ENCODE data around the gene ISLR.

ISLR gene

DNA sequence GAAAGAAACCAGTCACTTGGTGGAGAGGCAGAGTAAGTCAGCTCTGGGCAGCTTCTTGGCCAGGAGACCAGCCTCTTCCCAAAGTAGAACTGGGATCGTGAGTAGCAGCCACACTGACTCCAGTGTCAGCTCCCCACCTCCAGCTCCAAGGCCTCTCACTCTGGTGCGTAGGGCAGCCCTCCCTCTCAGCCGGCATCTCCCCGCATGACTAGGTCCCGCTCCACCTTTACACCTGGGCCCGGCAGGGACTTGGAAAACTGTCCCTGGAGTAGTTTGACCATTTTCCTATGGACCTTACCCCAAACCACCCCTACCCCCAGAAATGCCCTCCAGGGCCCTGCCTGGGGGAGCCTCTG is 25.8 kb downstream of the ISLR start:
- Histone ChIP-seq H3K9me3 (ENCODE audit: low read length) (no peaks in the 10 kb centered on the region), H2AFZ (ENCODE audit: low read depth, low read length) (no peak overlapping the region), H3K4me1 (ENCODE audit: insufficient read depth, low read length) (peaks cover 36% of the 10 kb centered on the region), H3K36me3 (ENCODE audit: insufficient read depth, low read length) (no peaks in the 10 kb centered on the region), H3K27me3 (ENCODE audit: insufficient read depth, low read length) (no peaks in the 10 kb centered on the region), H3K4me3 (ENCODE audit: low read length) (no peak overlapping the region)

DNA sequence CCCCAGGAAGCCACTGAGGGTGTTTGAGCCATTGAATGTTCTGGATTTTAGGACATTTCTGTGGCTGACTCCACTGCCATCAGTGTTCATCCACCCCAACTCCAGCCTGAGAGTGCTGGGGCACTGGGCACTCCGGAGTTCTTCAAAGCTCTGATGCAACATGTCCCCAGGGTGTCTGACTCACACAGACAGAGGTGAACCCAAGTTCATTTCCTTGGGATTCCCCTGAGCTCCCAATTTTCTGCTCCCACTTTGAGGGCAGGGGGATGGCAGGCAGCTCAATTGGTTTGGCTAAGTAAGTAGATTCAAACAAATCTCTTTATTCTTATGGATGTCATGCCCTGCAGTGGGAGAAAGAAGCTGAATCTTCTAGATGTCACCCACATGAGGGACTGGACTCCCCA is 26.9 kb downstream of the ISLR start:
- Histone ChIP-seq H3K9me3 (ENCODE audit: low read length) (no peaks in the 10 kb centered on the region), H3K4me1 (ENCODE audit: insufficient read depth, low read length) (peaks cover 38% of the 10 kb centered on the region), H2AFZ (ENCODE audit: low read depth, low read length) (no peak overlapping the region), H3K27me3 (ENCODE audit: insufficient read depth, low read length) (no peaks in the 10 kb centered on the region), H3K4me3 (ENCODE audit: low read length) (no peak overlapping the region), H3K36me3 (ENCODE audit: insufficient read depth, low read length) (no peaks in the 10 kb centered on the region)

DNA sequence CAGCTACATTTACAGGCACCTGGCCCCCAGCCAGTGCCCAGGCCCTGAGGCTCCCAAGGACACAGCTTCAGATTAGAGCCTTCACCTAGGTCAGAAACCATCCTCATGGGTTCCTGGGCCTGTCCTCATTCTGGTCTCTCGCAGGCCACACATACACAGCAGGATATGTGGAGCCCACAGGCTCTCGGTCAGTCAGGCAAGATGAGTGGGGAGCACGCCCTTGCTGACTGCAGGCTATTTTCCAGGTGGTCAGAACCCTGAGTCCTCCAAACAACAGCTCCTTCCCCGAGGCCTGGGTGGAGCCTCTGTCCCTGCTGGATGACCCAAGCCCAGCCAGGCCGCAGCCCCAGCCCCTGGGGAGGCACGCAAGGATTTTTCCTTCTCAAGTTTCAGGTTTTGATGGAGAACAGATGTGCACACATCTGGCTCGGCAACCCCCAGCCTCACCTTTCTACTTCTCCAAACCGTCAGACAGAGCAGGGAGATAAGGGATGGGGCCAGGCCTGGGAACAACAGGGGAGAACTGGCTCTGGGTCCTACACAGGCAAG is 27.4 kb downstream of the ISLR start:
- Histone ChIP-seq H2AFZ (ENCODE audit: low read depth, low read length) (no peak overlapping the region), H3K4me1 (ENCODE audit: insufficient read depth, low read length) (peaks cover 38% of the 10 kb centered on the region)

DNA sequence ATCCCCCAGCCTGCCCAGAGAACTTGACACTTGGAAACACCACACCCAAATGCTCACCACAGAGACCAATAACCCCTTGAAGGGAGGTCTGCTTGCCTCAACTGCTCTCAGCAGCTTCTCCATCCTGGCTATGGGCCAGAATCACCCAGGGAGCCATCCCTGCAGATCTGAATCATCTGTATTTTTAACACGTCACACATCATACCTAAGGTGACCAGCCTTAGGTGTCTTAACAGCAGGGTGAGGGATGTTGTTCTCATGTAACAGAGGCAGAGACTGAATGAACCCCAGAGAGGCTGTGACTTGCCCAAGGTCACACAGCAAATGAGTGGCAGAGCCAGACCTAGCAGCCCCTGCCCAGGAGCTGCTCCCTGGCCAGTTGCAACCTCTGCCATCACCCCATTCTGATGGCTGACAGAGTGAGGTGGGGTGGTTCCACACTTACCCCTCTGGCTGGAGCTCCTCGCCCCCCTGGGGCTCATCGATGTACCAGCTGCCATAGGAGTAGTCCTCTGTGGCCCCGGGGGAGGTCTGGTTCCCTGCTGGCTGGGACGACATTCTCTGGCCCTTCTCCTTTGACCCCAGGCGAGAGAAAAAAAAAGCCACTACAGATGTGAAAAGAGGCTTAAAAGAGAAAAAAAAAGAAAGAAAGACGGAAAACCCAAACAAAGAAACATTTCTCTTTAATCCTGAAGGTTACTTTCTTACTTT is 28.4 kb downstream of the ISLR start:
- H2AFZ ChIP-seq (ENCODE audit: low read depth, low read length), result peak overlapping the region; percentile 49
- H3K9me3 ChIP-seq (ENCODE audit: low read length), result no peaks in the 10 kb centered on the region
- H3K4me3 ChIP-seq (ENCODE audit: low read length), result peak overlapping the region; percentile 38
- H3K36me3 ChIP-seq (ENCODE audit: insufficient read depth, low read length), result no peaks in the 10 kb centered on the region
- no peaks in the 10 kb centered on the region for H3K27me3 ChIP-seq (ENCODE audit: insufficient read depth, low read length)
- peaks cover 38% of the 10 kb centered on the region for H3K4me1 ChIP-seq (ENCODE audit: insufficient read depth, low read length)

More for the DNA sequence above, 27.4 kb downstream of the ISLR start:
- H3K36me3 ChIP-seq (ENCODE audit: insufficient read depth, low read length), result no peaks in the 10 kb centered on the region
- no peaks in the 10 kb centered on the region for H3K27me3 ChIP-seq (ENCODE audit: insufficient read depth, low read length)
- no peaks in the 10 kb centered on the region for H3K9me3 ChIP-seq (ENCODE audit: low read length)
- no peak overlapping the region for H3K4me3 ChIP-seq (ENCODE audit: low read length)

DNA sequence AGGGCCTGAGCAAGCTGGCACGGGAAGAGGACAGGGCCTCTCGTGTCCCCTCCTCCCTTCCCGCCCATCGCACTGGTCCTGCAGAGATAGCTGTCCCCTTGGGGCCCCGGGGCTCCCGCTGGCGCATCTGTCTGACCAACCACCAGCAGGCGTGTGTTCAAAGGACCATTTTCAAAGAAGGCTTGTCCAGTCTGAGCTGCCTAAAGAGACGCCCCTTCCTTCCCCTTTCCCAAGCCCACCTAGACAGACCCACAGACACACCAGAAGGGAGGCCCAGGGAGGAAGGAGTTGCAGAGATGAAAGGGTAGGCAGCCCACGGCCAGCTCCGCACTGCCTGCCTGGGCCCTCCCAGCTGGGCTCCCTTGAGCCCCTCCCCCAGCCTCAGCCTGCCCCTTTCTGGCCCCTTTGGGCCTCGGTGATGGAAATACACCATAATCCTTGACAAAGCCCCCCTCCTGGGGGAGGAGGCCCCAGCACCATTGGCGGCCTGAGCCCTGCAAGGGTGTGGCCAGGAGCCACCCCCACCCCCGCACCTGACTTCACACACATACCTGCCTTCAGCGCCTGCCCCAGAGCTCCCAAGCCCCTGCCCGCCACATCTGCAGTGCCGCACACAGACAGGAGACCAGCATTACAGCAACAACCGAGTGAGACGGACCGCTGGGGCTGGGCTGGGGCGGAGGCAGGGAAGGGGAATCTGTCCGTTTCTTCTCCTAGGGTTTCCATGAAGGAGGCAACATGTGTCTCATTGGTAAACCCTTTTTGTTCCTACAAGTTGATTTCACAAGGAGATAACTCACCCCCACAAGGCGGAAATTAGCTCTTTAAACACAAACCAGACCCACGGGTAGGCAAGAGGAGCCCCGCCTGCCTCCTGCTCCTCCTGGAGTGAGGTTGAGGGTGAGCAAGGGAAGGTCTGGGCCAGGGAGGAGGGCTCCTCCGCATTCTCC is 29.2 kb downstream of the ISLR start, which contains the start of gene STRA6:
Gene STRA6 (minus strand): TSS at position 336 of the 950 bp plus-strand sequence. CDS start 520 bp downstream, outside the sequence.
- no peaks in the 10 kb centered on the region for H3K27me3 ChIP-seq (ENCODE audit: insufficient read depth, low read length)
- H3K4me3 ChIP-seq (ENCODE audit: low read length), result peak within 1 kb of the TSS; percentile 38
- no peaks in the 10 kb centered on the region for H3K36me3 ChIP-seq (ENCODE audit: insufficient read depth, low read length)
- H3K9me3 ChIP-seq (ENCODE audit: low read length), result no peaks in the 10 kb centered on the region
- H2AFZ ChIP-seq (ENCODE audit: low read depth, low read length), result peak within 1 kb of the TSS; percentile 49
- peaks cover 38% of the 10 kb centered on the region for H3K4me1 ChIP-seq (ENCODE audit: insufficient read depth, low read length)

DNA sequence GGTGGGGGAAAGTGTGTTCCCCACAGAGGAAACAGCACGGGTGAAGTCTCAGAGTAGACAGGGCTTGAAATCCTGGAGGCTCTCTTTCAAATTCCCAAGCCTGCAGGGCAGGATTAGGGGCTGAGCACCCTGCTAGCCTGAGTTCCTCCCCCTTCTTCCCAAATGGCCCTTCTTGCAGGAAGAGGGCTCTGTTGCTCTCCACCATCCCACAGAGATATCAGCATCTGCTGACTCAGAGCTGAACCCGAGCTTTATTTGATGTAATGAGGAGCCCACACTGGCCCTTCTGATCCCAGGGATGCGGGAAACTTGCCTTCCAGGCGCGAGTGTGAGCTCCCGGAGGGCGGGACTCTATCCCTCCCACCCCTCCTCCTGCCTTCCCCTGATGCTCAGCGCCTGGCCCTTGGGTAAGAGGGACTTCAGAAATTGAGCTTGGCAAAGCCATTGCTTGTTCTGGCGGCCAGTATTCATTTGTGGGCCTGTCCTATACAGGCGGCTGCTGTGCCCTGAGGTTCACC is 30.5 kb downstream of the ISLR start:
- Histone ChIP-seq H3K4me1 (ENCODE audit: insufficient read depth, low read length) (peaks cover 46% of the 10 kb centered on the region), H2AFZ (ENCODE audit: low read depth, low read length) (no peak overlapping the region), H3K9me3 (ENCODE audit: low read length) (no peaks in the 10 kb centered on the region), H3K4me3 (ENCODE audit: low read length) (no peak overlapping the region), H3K36me3 (ENCODE audit: insufficient read depth, low read length) (no peaks in the 10 kb centered on the region), H3K27me3 (ENCODE audit: insufficient read depth, low read length) (no peaks in the 10 kb centered on the region)

DNA sequence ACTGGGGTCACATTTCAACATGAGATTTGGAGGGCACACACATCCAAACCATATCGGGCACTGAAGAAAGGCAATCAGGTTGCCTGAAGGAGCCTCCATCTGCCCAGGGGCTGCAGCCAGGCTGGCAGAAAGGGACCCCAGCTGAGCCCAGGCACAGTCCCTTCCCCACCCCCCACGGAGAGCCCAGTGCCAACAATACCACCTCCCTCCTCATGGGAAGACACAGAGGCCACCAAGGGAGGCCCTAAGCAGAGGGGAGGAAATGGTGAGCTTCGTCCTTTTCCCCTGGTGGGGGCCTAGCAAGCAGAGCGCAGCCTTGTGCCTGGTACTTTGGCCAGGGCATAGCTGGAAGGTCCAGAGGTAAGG is 32.1 kb downstream of the ISLR start:
- Histone ChIP-seq H3K27me3 (ENCODE audit: insufficient read depth, low read length) (no peaks in the 10 kb centered on the region), H3K4me3 (ENCODE audit: low read length) (no peak overlapping the region), H3K4me1 (ENCODE audit: insufficient read depth, low read length) (peaks cover 53% of the 10 kb centered on the region), H2AFZ (ENCODE audit: low read depth, low read length) (no peak overlapping the region), H3K36me3 (ENCODE audit: insufficient read depth, low read length) (no peaks in the 10 kb centered on the region), H3K9me3 (ENCODE audit: low read length) (no peaks in the 10 kb centered on the region)

DNA sequence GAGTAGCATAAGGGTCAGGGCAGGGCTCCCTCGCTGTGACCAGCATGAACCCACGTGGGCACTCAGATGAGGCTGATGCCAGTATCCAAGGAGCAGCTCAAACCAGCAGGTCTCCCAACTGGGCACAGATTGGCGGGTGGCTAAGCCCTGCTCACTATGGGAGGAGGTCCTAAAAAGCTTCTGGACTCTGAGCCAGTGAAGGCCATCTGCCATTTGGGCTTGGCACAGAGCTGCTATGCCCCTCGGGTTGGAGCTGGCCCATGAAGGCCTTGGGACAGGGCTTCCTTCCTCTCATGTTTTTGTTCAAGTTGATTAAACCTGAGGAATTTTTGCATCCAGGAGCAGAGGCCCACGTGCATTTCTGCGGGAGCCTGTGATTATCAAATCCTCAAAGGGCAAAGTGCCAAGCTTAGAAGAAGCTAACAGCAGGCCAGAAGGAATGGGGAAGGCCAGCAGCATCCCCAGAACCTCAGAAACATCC is 33.3 kb downstream of the ISLR start:
- Histone ChIP-seq H3K36me3 (ENCODE audit: insufficient read depth, low read length) (no peaks in the 10 kb centered on the region), H3K4me3 (ENCODE audit: low read length) (no peak overlapping the region), H3K4me1 (ENCODE audit: insufficient read depth, low read length) (peaks cover 42% of the 10 kb centered on the region), H3K27me3 (ENCODE audit: insufficient read depth, low read length) (no peaks in the 10 kb centered on the region), H2AFZ (ENCODE audit: low read depth, low read length) (no peak overlapping the region), H3K9me3 (ENCODE audit: low read length) (no peaks in the 10 kb centered on the region)

DNA sequence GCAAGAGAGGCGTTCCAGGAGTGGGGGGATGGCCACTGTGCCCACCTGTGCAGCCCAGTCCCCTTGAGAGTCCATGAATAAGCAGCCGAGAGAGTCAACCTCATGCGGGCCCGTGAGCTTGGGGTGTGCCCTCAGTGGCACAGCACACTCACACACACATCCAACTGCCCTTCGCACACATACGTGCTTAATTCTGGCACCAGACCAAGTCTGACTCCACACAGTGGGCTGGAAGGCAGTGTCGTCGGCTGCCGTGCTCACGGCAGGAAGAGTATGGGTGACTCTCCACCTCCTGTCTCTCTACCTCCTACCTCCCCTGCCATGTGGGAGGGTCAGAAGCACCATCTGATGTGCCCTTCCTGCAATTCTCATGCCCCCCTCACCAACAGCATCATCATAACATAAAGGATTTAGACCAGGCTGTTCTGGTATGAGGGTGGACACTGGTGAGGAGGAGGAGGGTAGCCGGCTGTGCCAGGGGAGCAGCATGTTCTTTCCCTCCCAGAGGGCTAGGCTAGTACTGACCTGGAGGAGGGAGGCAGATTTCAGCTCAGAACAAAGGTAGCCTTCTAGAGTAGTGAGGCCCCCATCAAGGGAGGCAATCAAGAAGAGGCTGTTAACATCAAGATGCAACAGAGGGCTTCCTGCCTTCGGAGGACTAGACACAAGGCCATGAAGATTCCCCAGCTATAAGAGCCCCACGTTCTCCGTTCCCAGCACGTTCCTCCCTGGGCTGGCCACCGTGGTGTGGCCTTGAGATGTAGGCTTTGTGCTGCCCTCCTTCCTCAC is 34.3 kb downstream of the ISLR start:
- no peaks in the 10 kb centered on the region for H3K36me3 ChIP-seq (ENCODE audit: insufficient read depth, low read length)
- H3K9me3 ChIP-seq (ENCODE audit: low read length), result no peaks in the 10 kb centered on the region
- no peak overlapping the region for H3K4me3 ChIP-seq (ENCODE audit: low read length)
- H2AFZ ChIP-seq (ENCODE audit: low read depth, low read length), result no peak overlapping the region
- peaks cover 39% of the 10 kb centered on the region for H3K4me1 ChIP-seq (ENCODE audit: insufficient read depth, low read length)
- no peaks in the 10 kb centered on the region for H3K27me3 ChIP-seq (ENCODE audit: insufficient read depth, low read length)

DNA sequence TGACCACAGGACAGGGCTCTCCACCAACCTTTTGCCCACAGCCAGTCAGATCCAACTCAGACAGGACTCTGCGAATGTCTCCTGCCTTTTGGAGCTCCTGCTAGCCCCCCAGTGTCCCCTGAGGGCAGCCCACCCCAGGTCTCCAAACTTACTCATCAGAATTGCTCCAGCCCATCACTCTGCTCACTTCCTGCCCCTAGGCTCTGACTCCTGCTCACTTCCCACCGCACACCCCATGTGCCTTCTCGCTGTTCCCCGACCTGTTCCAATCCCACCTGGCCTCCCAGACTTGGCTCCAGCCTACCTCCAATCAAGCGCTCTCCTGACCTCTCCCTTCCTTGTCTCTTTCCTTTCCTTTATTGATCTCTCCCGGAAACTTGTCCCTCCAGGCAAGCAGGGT is 35.0 kb downstream of the ISLR start:
- H3K27me3 ChIP-seq (ENCODE audit: insufficient read depth, low read length), result no peaks in the 10 kb centered on the region
- no peaks in the 10 kb centered on the region for H3K9me3 ChIP-seq (ENCODE audit: low read length)
- no peaks in the 10 kb centered on the region for H3K36me3 ChIP-seq (ENCODE audit: insufficient read depth, low read length)
- no peak overlapping the region for H3K4me3 ChIP-seq (ENCODE audit: low read length)
- peaks cover 38% of the 10 kb centered on the region for H3K4me1 ChIP-seq (ENCODE audit: insufficient read depth, low read length)
- H2AFZ ChIP-seq (ENCODE audit: low read depth, low read length), result no peak overlapping the region

DNA sequence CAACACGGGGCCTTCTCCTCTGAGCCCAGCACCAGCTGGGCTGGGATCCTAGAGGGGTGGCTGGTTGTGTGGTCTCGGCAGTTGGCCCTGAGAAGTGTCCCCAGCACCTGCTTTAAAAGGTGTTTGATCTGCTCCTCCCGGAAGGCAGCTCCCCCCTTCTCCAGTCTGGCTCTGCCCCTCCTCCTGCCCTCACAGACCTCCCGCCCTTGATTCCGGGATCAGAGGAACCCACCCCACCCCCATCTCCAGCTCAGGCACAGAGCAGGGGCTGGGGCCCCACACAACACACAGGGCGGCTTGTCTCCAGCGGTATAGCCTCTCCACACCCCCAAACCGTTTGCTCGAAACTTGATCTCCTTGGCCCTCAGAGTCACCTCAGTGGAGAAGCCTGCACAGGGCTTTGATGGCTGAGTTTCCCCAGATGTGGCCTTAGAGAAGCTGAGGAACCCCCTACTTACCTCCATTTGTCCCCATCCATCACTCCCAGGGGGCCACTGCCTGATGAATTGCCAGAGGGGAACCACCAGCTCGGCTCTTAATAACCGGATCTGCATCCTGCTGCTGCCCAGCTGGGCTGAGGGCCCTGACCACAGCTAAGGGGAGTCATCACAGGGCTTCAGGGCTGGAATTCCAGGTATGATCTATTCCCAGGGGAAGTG is 35.5 kb downstream of the ISLR start:
- Histone ChIP-seq H3K36me3 (ENCODE audit: insufficient read depth, low read length) (no peaks in the 10 kb centered on the region), H3K9me3 (ENCODE audit: low read length) (no peaks in the 10 kb centered on the region), H3K27me3 (ENCODE audit: insufficient read depth, low read length) (no peaks in the 10 kb centered on the region), H3K4me1 (ENCODE audit: insufficient read depth, low read length) (peaks cover 38% of the 10 kb centered on the region), H3K4me3 (ENCODE audit: low read length) (no peak overlapping the region), H2AFZ (ENCODE audit: low read depth, low read length) (no peak overlapping the region)

DNA sequence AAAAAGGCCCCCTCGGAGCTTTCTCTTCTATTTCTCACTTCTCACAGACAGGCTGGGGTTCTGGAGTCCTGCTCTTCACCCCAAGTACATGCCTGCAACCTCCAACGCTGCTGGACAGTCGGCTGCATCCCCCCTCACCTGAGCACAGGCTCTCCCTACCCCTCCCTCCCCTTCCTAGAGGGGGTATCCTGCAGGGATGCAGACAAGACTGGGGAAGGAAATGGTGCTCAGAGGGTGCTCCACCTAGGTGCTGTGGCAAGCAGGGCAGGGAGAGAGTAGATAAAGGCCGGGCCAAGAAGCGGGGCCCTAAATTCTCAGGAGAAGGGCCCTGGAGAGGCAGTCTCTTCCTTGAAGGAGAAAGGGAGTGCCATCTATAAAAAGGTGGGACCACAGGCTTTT is 36.0 kb downstream of the ISLR start:
- Histone ChIP-seq H3K4me3 (ENCODE audit: low read length) (no peak overlapping the region), H3K27me3 (ENCODE audit: insufficient read depth, low read length) (no peaks in the 10 kb centered on the region), H3K4me1 (ENCODE audit: insufficient read depth, low read length) (peaks cover 39% of the 10 kb centered on the region), H3K9me3 (ENCODE audit: low read length) (no peaks in the 10 kb centered on the region), H3K36me3 (ENCODE audit: insufficient read depth, low read length) (no peaks in the 10 kb centered on the region), H2AFZ (ENCODE audit: low read depth, low read length) (no peak overlapping the region)
